ENCODE data around the gene CLEC9A. TPM values are rescaled to one million over a fixed set of nuclear protein-coding genes. Genes with fewer than 3 reads are reported as not detected.

Gene CLEC9A
- total and polyA plus RNA-seq, 2 experiments from 2014 or later, result not detected

DNA sequence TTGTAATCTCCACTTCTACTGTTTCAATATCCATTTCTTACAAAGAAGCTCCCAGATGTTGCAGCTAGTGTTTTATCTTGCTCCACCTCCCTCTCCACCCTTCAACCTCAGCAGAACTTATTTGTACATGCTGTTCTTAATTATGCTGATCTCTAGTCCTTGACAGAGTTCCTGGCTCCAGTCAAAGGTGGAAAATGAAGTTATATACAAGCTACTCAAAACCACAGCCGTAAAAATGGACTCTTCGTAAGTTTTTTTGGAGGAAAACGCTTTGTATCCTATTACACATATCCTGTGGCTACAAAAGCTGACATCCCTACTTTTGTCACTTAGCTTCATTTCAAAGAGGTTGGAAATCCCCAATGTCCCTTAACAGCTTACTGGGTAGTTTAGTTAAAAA, 67.0 kb downstream of the CLEC9A start:
- H2AFZ ChIP-seq, result no peak overlapping the region
- no peaks in the 10 kb centered on the region for H3K9me3 ChIP-seq (ENCODE audit: low read depth)
- no peak for TF ChIP-seq EZH2 (IDR thresholded peaks at IDR 0.05; ENCODE audit: borderline replicate concordance)
- no peak for TF ChIP-seq EZH2phosphoT487 (IDR thresholded peaks at IDR 0.05; ENCODE audit: low read depth, severe bottlenecking, unreplicated experiment)
- TF ChIP-seq, protein P1, sequence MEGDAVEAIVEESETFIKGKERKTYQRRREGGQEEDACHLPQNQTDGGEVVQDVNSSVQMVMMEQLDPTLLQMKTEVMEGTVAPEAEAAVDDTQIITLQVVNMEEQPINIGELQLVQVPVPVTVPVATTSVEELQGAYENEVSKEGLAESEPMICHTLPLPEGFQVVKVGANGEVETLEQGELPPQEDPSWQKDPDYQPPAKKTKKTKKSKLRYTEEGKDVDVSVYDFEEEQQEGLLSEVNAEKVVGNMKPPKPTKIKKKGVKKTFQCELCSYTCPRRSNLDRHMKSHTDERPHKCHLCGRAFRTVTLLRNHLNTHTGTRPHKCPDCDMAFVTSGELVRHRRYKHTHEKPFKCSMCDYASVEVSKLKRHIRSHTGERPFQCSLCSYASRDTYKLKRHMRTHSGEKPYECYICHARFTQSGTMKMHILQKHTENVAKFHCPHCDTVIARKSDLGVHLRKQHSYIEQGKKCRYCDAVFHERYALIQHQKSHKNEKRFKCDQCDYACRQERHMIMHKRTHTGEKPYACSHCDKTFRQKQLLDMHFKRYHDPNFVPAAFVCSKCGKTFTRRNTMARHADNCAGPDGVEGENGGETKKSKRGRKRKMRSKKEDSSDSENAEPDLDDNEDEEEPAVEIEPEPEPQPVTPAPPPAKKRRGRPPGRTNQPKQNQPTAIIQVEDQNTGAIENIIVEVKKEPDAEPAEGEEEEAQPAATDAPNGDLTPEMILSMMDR (IDR thresholded peaks at IDR 0.05; ENCODE audit: poor library complexity), result no peak
- no peaks in the 10 kb centered on the region for H3K9me2 ChIP-seq (replicated peaks; ENCODE audit: insufficient read depth)
- no peaks in the 10 kb centered on the region for H4K20me1 ChIP-seq (ENCODE audit: insufficient read depth, poor library complexity, severe bottlenecking)
- H3K27me3 ChIP-seq, result no peaks in the 10 kb centered on the region
- no peak overlapping the region for H3K27ac ChIP-seq
- H3K4me2 ChIP-seq, result peak overlapping the region; percentile 35
- no peak overlapping the region for H3K4me3 ChIP-seq
- H3K4me1 ChIP-seq (ENCODE audit: insufficient read depth), result peaks cover 24% of the 10 kb centered on the region
- H3K36me3 ChIP-seq (replicated peaks; ENCODE audit: insufficient read depth, low read depth), result no peaks in the 10 kb centered on the region
- no peak for DNase-seq (ENCODE audit: low spot score)
- WGBS (ENCODE audit: low lambda C conversion rate, missing lambda C conversion rate), result 42% methylated on average over 3 of the region's 3 CpGs
- H3K79me2 ChIP-seq, result no peaks in the 10 kb centered on the region

DNA sequence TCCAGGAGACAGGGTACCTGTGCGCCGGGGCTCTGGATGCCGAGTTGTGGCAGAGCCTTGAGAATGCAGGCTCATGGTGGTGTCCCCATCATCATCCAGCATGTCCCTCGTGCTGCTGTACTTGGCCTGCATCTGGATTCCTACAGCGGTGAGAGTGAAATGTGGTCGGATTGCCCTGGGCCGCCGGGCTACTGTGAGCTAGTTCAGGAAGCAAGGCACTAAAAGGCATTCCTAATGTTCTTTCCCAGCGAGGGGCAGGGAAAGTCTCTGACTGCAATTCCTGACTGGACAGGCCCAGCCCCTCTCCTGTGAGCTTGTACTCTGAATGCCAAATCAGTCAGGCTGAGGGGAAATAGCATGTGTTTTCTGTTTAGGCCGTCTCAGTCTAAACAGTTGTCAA, 68.3 kb downstream of the CLEC9A start, which contains the start of gene CLEC1A:
Gene CLEC1A, minus strand, starts transcription at position 195 of the 400 bp plus-strand sequence. Its CDS starts 63 bp downstream, at position 132.
- Histone ChIP-seq H4K20me1 (ENCODE audit: insufficient read depth, poor library complexity, severe bottlenecking) (no peaks in the 10 kb centered on the region), H3K27ac (peak within 1 kb of the TSS; percentile 65), H3K9me3 (ENCODE audit: low read depth) (no peaks in the 10 kb centered on the region), H3K27me3 (no peaks in the 10 kb centered on the region), H2AFZ (no peak within 1 kb of the TSS), H3K4me3 (no peak within 1 kb of the TSS), H3K36me3 (replicated peaks; ENCODE audit: insufficient read depth, low read depth) (no peaks in the 10 kb centered on the region), H3K9me2 (replicated peaks; ENCODE audit: insufficient read depth) (no peaks in the 10 kb centered on the region), H3K79me2 (no peaks in the 10 kb centered on the region), H3K4me2 (peak within 1 kb of the TSS; percentile 35), H3K4me1 (ENCODE audit: insufficient read depth) (peaks cover 24% of the 10 kb centered on the region)
- peak; percentile 41 for DNase-seq (ENCODE audit: low spot score)
- no peak for TF ChIP-seq EZH2phosphoT487 (IDR thresholded peaks at IDR 0.05; ENCODE audit: low read depth, severe bottlenecking, unreplicated experiment)
- TF ChIP-seq, protein P1 (IDR thresholded peaks at IDR 0.05; ENCODE audit: poor library complexity), result no peak
- 50% methylated on average over 10 of the region's 10 CpGs for WGBS (ENCODE audit: low lambda C conversion rate, missing lambda C conversion rate)

DNA sequence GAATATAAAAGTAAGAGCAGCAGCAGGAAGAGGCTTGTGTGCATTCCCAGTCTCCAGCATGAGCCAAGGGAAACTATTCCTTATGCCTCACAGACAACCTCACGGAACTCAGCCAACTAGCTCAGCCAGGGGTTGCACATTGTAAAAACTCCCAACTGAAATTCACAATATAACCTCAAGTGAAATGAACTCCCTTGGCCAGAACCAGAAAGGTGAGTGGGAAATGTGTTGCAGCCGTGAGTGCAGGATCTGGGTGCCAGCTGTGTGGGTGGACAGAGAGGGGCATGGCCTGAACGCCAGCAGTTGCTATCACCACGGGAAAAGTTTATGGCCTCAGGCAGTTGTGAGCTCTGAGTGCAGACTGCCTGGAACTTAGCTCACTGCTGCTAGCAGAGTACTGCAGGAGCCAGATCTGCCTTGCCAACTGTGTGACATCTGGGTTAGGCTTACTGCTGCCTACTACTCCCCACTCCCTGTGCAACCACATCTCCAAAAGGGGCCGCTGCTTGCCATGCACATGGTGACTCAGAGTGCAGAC, 70.6 kb downstream of the CLEC9A start:
- peak overlapping the region; percentile 13 for H3K27ac ChIP-seq
- peak; percentile 55 for DNase-seq (ENCODE audit: low spot score)
- peak overlapping the region; percentile 67 for H3K4me2 ChIP-seq
- H3K27me3 ChIP-seq, result no peaks in the 10 kb centered on the region
- H3K4me1 ChIP-seq (ENCODE audit: insufficient read depth), result peaks cover 24% of the 10 kb centered on the region
- no peak overlapping the region for H2AFZ ChIP-seq
- H3K4me3 ChIP-seq, result no peak overlapping the region
- no peaks in the 10 kb centered on the region for H3K9me2 ChIP-seq (replicated peaks; ENCODE audit: insufficient read depth)
- H3K36me3 ChIP-seq (replicated peaks; ENCODE audit: insufficient read depth, low read depth), result no peaks in the 10 kb centered on the region
- TF ChIP-seq EZH2phosphoT487 (IDR thresholded peaks at IDR 0.05; ENCODE audit: low read depth, severe bottlenecking, unreplicated experiment) (no peak), EZH2 (IDR thresholded peaks at IDR 0.05; ENCODE audit: borderline replicate concordance) (no peak)
- TF ChIP-seq, protein P1 (IDR thresholded peaks at IDR 0.05; ENCODE audit: poor library complexity), result no peak
- 44% methylated on average over 5 of the region's 5 CpGs for WGBS (ENCODE audit: low lambda C conversion rate, missing lambda C conversion rate)
- no peaks in the 10 kb centered on the region for H4K20me1 ChIP-seq (ENCODE audit: insufficient read depth, poor library complexity, severe bottlenecking)
- no peaks in the 10 kb centered on the region for H3K9me3 ChIP-seq (ENCODE audit: low read depth)
- no peaks in the 10 kb centered on the region for H3K79me2 ChIP-seq

Measured in hepatocyte (in vitro differentiated cells).